ENCODE results near the gene NDUFV2. TPM values are rescaled to one million over a fixed set of nuclear protein-coding genes. Genes with fewer than 3 reads are reported as not detected.

NDUFV2 gene
- total RNA-seq, 1 experiment from 2014 or later = 192 TPM

DNA sequence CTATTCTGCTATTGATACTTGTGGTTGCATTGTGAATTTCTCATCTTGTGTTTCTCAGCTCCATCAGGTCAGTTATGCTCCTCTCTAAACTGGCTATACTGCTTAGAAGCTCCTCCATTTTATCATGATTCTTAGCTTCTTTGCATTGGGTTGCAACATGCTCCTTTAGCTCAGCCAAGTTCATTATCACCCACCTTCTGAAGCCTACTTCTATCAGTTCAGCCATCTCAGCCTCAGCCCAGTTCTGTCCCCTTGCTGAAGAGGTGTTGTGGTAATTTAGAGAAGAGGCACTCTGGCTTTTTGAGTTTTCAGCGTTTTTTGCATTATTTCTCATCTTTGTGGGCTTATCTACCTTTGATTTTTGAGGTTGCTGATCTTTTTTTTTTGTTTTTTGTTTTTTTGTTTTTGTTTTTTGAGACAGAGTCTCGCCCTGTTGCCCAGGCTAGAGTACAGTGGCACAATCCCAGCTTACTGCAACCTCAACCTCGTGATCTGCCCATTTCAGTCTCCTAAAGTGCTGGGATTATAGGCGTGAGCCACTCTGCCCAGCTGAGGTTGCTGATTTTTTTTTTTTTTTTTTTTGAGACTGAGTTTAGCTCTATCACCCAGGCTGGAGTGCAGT, 70.1 kb downstream of the NDUFV2 start:
- no peaks in the 10 kb centered on the region for H3K27me3 Mint-ChIP-seq (ENCODE audit: insufficient read depth, unreplicated experiment)
- CTCF ChIA-PET = no interaction called here
- peaks cover 12% of the 10 kb centered on the region for H3K36me3 Mint-ChIP-seq (ENCODE audit: insufficient read depth, unreplicated experiment)
- intact Hi-C loops (cut with micrococcal nuclease) = no loop called here
- H3K27ac Mint-ChIP-seq (ENCODE audit: low read depth, unreplicated experiment) = no peak overlapping the region
- H3K9me3 Mint-ChIP-seq (ENCODE audit: unreplicated experiment) = no peaks in the 10 kb centered on the region
- POLR2A ChIA-PET = no interaction called here
- no TSS peak for BruUV-seq (replicated peaks)
- TF ChIP-seq, protein P1, sequence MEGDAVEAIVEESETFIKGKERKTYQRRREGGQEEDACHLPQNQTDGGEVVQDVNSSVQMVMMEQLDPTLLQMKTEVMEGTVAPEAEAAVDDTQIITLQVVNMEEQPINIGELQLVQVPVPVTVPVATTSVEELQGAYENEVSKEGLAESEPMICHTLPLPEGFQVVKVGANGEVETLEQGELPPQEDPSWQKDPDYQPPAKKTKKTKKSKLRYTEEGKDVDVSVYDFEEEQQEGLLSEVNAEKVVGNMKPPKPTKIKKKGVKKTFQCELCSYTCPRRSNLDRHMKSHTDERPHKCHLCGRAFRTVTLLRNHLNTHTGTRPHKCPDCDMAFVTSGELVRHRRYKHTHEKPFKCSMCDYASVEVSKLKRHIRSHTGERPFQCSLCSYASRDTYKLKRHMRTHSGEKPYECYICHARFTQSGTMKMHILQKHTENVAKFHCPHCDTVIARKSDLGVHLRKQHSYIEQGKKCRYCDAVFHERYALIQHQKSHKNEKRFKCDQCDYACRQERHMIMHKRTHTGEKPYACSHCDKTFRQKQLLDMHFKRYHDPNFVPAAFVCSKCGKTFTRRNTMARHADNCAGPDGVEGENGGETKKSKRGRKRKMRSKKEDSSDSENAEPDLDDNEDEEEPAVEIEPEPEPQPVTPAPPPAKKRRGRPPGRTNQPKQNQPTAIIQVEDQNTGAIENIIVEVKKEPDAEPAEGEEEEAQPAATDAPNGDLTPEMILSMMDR (IDR thresholded peaks at IDR 0.05; ENCODE audit: unreplicated experiment) = no peak
- peaks cover 3% of the 10 kb centered on the region for H3K4me1 Mint-ChIP-seq (ENCODE audit: insufficient read depth, unreplicated experiment)
- no peak overlapping the region for H3K4me3 Mint-ChIP-seq (ENCODE audit: unreplicated experiment)
- DNase-seq (ENCODE audit: unreplicated experiment) = no peak

DNA sequence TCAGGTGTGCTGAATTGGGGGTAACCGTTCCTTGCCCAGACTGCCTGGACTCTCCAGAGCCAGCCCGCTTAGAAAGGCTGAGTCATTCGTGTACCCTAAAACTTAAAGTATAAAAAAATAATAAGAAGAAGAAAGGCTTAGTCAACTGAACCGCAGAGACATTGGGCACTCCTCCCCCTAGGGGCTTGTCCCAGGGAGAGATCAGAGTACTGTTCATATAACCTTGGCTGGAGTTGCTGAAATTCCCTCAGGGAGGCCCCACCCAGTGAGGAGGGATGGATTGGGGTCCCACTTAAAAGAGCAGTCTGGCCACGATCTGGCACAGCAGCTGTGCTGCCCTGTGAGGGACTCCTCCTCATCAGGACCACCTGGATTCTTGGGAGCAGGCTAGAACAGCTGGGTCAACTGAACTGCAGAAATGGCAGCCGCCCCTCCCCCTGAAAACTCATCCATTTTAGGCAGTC, 71.3 kb downstream of the NDUFV2 start:
- peaks cover 11% of the 10 kb centered on the region for H3K4me1 Mint-ChIP-seq (ENCODE audit: insufficient read depth, unreplicated experiment)
- H3K4me3 Mint-ChIP-seq (ENCODE audit: unreplicated experiment) = no peak overlapping the region
- peaks cover 12% of the 10 kb centered on the region for H3K36me3 Mint-ChIP-seq (ENCODE audit: insufficient read depth, unreplicated experiment)
- ChIA-PET CTCF (no interaction called here), POLR2A (interaction anchor here (0.7 kb wide), 1 partner anchor 14 kb away, joined by 3 read pairs; no protein-coding TSS in a partner anchor)
- H3K27me3 Mint-ChIP-seq (ENCODE audit: insufficient read depth, unreplicated experiment) = no peaks in the 10 kb centered on the region
- intact Hi-C loops (cut with micrococcal nuclease) = no loop called here
- H3K9me3 Mint-ChIP-seq (ENCODE audit: unreplicated experiment) = no peaks in the 10 kb centered on the region
- TF ChIP-seq, protein P1 (IDR thresholded peaks at IDR 0.05; ENCODE audit: unreplicated experiment) = no peak
- DNase-seq (ENCODE audit: unreplicated experiment) = no peak
- no peak overlapping the region for H3K27ac Mint-ChIP-seq (ENCODE audit: low read depth, unreplicated experiment)
- BruUV-seq (replicated peaks) = no TSS peak

DNA sequence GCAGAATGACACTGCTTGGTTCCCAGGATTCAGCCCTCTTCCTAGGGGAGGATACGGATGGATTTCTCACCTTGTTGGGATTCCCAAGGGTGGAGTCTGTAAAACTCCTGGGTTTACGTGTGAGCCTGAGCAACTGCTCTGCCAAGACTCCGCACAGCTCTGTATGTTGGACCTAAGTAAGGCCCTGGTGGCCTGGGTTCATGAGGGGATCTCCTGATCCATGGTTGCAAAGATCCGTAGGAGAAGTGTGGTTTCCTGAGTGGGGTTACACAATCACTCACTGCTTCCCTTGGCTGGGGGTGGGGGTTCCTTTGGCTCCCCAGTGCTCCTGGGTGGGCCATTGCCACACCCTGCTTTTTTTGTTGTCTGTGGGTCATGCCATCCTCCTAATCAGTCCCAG, 71.8 kb downstream of the NDUFV2 start:
- CTCF ChIA-PET = no interaction called here
- H3K4me3 Mint-ChIP-seq (ENCODE audit: unreplicated experiment) = no peak overlapping the region
- TF ChIP-seq, protein P1 (IDR thresholded peaks at IDR 0.05; ENCODE audit: unreplicated experiment) = no peak
- H3K4me1 Mint-ChIP-seq (ENCODE audit: insufficient read depth, unreplicated experiment) = peaks cover 11% of the 10 kb centered on the region
- H3K9me3 Mint-ChIP-seq (ENCODE audit: unreplicated experiment) = no peaks in the 10 kb centered on the region
- H3K36me3 Mint-ChIP-seq (ENCODE audit: insufficient read depth, unreplicated experiment) = peaks cover 12% of the 10 kb centered on the region
- POLR2A ChIA-PET = no interaction called here
- H3K27ac Mint-ChIP-seq (ENCODE audit: low read depth, unreplicated experiment) = no peak overlapping the region
- intact Hi-C loops (cut with micrococcal nuclease) = no loop called here
- no TSS peak for BruUV-seq (replicated peaks)
- no peak for DNase-seq (ENCODE audit: unreplicated experiment)
- no peaks in the 10 kb centered on the region for H3K27me3 Mint-ChIP-seq (ENCODE audit: insufficient read depth, unreplicated experiment)

DNA sequence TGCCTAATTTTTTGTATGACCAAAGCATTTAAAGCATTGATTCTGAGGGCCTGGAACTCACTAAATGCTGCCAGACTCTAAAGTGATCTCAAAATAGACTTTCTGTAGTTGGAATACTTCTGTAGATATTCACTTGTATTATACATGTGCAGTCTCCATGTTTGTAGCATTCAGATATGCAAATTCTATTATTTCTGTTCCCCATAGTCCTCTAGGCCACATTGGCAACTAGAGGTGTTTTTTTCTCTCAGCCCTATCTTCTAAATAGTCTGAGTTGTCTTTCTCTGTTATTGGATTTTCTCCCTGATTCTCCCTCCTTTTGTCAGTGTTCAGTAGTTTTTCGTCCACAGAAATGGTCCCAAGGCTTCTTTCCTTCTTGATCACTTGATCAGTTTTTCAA, 72.6 kb downstream of the NDUFV2 start:
- Mint-ChIP-seq H3K27ac (ENCODE audit: low read depth, unreplicated experiment) (no peak overlapping the region), H3K9me3 (ENCODE audit: unreplicated experiment) (no peaks in the 10 kb centered on the region), H3K4me1 (ENCODE audit: insufficient read depth, unreplicated experiment) (peaks cover 11% of the 10 kb centered on the region), H3K27me3 (ENCODE audit: insufficient read depth, unreplicated experiment) (no peaks in the 10 kb centered on the region), H3K36me3 (ENCODE audit: insufficient read depth, unreplicated experiment) (peaks cover 12% of the 10 kb centered on the region), H3K4me3 (ENCODE audit: unreplicated experiment) (no peak overlapping the region)
- TF ChIP-seq, protein P1 (IDR thresholded peaks at IDR 0.05; ENCODE audit: unreplicated experiment) = no peak
- no TSS peak for BruUV-seq (replicated peaks)
- ChIA-PET POLR2A (no interaction called here), CTCF (no interaction called here)
- intact Hi-C loops (cut with micrococcal nuclease) = no loop called here
- DNase-seq (ENCODE audit: unreplicated experiment) = no peak
